GM19468 (cell line): ENCODE results near the gene PHF14.

Source experiments
- ATAC-seq: cut with Tn5 transposase; IDR thresholded peaks from one replicate; pipeline ENCODE4 v1.9.1; 2021; ENCODE audit warnings: mild to moderate bottlenecking, moderate library complexity, moderate number of reproducible peaks; ENCODE audit not compliant: unreplicated experiment; ENCODE audit errors: extremely low read depth

PHF14 gene

DNA sequence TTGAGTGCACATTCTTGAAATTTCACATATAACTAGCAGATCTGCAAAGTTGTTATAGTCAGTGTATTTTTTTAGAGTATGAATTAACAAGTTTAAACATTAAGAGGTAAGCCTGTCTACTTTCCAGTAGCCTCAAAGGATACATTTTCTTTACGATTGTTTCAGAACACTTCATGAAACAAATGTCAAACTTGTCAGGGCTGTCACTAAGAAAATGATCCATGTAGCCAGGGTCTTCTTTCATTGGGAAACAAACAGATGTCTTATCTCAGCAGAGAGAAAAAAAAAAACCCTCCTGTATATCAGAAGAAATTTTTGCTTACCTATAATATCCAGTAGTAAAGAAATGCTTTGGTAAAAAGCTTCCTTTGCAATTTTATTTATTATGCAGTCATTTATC is 192.4 kb downstream of the PHF14 start:
- ATAC-seq, result no peak

DNA sequence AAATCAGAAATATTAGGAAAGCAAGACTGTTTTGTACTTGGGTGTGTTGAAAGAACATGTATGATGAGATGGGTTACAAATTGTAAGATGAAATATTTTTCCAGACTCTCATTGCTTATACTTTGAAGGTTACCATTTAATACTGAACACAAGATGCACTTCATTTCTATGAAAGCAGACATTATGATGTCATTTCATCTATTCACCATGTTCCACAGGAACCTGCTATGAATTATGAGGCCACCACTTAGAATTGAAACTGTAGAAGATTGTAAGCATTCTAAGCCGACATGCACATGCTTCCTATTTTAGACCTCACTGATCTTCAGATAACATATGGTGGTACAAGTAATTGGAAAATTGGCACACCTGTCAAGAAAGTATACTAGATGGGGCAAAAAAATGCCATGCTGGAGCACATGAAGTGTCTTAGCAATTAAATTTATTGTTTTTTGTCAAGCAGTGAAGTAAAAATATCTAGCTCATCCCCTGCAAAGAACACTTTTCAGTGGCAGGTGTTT is 195.0 kb downstream of the PHF14 start:
- ATAC-seq, result no peak

DNA sequence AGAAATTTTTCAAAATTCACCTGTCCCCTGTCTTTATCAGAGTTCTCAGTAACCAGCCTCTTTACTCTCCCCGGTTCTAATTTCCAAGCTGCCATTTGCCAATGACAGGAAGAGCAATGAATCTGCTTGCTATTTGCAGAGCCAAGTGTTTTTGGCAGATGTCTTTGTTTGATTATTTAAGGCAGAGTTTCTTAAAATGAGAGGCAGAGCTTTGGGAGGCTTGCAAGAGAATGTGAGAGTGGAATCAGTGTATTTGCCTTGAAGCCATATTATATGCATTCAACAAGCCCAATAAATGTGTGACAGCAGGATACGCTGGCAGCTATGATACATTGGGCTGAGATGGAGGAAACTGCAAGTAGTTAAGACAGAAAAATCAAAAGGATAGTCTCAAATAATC is 196.5 kb downstream of the PHF14 start:
- ATAC-seq, result no peak

DNA sequence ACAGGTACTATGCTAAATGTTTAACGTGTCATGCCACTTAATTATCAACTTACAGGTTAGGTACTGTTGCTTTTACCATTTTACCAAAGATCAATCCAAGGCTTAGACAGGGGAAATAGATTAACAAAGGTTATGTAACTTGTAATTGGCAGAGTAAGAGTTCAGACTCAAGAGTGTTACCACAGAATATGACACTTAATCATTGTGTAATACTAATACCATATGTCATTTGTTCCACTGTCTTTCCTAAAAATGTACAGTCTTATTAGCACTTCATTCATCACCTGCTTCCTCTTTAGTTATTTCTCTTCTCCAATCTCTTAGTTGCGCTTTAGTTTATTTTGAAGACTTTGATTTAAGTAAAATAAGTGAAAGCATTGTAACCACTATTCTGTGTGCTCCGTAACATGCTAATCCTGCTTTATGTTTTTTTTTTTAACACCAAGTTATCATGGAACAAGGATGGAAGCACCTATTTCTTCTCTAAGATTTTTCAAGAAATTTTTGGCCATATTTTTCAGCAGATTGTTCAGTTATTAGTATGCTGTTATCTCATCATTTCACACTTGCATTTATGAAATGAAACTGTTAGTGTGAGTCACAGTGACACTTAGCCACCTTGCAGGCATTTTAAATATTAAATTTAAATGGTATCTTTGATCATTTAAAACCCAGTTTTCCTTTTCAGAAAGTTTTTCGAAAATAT is 197.3 kb downstream of the PHF14 start:
- no peak for ATAC-seq

DNA sequence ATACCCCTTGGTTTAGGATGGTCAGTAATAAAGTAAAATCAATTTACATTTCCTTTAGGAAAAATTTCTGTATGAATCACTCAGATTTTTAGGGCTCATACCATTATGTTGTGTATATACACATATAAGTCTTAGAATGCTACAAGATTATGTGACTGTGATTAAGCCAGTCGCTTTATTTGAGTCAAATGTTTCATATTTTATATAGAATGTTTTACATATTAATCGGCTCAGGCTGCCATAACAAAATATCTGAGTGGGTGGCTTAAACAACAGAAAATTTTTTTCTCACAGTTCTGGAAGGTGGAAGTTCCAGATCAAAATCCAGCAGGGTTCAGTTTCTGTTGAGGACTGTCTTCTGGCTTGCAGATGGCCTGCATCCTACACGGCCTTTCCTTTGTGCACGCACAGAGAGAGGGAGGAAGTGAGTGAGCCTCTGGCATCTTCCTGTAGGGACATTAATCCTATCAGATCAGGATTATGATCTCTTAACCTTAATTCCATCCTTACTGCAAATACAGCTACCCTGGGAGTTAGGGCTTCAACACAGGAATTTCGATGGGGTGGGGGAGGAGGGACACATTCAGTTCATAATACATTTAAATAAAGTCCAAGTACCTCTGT is 198.0 kb downstream of the PHF14 start:
- no peak for ATAC-seq

DNA sequence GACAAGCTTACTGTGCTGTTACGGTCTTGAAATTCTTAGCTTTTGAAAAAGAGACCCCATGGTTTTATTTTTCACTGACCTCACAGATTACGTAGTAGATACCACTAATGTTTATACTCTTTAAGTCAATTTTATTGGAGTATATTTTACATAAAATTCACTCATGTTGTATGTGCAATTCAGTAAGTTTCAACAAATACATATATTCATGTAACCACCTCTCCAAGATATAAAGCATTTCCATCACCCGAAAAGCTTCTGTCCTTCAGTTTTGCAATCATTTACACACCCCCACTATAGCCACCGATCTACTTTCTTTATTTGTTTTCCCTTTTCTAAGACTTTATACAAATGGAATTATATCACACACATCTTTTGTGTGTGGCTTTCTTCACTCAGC is 199.2 kb downstream of the PHF14 start:
- no peak for ATAC-seq

DNA sequence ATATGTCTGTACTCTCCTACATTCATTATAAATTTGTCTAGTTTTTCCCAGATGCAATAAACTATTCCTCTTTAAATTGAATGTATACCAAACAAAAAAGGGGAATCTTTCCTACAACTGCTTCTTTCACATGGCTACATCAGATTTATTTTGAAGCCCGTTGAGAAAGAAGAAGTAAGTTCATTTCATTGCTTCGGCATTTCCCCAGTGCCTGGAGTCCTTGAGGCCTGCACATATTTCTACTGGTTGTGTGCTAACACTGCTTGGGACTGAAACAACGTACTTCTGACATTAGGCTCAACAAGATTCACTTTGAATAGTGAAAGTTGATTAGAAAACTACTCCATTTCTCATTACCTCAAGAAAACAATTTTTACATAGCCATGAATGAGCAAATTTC is 201.7 kb downstream of the PHF14 start:
- no peak for ATAC-seq

DNA sequence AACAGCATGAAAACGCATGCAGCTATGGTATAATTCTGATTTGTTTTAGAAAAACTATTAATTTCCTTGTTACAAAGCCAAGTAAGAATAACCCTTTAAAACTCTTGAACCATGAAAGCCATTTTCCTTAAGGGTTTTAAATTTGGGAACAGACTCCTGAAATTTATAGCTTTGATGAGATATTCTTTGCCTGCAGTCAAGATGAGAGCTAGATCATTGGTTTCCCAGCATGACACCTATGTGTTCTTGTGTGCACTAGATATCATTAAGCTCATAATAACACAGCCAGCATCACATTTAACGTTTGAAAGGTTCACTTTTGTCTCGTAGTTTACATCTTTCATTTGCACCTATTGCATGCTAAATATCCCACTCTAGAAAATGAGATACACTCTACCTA is 202.2 kb downstream of the PHF14 start:
- no peak for ATAC-seq

DNA sequence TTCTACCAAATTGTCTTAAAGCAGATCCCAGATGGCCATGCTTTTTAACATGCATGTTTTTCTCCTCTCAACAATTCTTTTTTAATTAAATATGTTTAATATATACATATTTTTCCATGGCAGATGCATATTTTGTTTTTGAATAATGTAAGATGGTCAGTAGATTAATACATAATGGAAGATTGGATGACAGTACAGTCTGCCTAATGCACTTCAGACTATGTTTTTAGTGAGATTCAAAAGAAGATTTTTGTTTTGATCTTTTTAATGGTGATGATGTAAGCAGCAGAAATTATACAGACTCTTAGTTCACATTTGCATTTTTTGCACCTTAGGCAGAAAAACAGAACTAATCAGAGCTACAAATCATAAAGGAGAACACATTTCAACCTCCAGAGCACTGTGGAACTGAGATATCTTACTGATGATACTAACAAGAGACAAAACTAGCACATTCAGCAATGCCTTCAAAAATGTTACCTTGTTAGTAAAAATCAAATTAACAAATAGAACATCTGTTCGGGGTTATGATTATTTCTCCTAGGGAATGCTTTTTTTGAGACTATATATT is 203.4 kb downstream of the PHF14 start:
- no peak for ATAC-seq

DNA sequence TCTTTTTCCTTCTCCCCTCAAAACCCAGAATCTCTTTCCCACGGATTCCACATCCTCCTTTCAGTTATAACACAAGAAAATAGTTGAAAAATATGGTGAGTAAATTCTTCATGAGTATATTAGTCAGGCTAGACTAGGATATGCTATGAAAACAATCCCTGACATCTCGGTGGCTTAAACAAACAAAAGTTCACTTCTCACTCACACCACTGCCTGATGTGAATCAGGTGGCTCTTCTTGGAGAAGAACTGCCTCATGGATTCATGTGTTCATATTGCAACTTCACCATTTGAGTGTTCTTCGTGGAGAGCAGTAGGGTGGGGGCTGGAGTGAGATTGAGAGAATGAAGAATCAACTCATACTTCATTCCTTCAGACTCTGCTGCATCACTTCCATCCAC is 204.1 kb downstream of the PHF14 start:
- no peak for ATAC-seq

DNA sequence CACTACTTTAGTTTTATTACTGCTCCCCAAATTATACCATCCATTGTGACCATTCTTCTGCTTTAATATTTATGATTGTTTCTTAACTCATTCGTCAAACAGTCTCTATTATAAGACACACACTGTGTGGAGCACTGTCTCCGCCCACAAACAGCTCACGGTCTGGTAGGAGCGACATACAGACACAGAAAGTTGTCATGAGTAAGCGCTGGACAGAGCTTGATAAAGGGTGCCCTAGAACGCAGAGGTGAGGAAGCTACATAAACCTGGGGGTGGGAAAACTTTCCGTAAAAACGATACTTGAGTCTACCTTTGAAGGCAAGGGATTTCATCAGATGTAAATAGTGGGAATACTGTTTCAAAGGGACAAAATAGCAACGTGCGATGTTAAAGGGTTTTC is 207.9 kb downstream of the PHF14 start:
- ATAC-seq, result no peak

DNA sequence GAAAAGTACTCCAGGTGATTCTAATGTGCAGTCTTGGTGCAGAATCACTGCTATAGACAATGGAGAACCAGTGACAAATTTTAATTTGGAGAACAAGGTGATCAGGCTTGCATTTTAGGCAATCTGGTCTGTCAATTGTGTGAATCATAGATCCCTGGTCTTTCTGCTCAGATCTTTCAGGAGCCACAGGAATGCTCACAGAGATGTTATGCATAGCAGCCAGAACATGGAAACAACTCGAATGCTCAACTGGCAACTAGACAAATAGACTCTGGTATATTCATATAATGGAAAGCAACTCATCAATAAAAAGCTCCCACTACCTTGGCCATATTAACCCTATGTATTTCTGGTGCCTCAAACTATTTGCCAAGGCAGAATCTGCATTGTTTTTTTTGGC is 209.1 kb downstream of the PHF14 start:
- no peak for ATAC-seq

DNA sequence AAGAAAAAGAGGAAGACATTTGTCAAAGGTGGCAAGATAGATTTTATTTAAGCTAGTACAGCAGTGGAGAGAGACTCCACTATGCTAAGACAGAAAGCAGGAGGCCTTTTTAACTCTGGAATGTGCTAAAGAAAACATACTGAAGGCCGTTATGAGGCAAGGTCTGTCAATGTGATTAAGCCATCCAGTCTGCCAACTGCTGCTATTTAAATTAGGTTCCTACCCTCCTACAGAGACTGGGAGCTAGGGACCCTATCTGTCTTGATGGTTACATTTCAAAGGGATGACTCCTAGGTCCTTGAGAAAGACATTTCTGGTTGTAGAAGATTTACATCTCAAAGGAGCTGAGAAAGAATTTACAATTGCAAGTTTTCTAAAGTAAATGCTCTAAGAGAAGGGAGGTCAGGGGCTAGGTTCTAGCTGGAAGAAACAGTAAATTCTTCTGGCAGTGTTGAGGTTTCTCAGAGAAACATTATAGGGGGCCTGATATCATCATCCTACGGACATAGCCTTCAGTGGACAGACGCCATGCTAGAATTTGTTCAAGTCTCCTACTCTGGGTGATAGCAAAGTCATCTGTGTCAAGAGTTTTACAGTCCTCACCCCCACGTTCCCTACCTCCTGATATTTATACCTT is 211.6 kb downstream of the PHF14 start:
- ATAC-seq, result no peak

DNA sequence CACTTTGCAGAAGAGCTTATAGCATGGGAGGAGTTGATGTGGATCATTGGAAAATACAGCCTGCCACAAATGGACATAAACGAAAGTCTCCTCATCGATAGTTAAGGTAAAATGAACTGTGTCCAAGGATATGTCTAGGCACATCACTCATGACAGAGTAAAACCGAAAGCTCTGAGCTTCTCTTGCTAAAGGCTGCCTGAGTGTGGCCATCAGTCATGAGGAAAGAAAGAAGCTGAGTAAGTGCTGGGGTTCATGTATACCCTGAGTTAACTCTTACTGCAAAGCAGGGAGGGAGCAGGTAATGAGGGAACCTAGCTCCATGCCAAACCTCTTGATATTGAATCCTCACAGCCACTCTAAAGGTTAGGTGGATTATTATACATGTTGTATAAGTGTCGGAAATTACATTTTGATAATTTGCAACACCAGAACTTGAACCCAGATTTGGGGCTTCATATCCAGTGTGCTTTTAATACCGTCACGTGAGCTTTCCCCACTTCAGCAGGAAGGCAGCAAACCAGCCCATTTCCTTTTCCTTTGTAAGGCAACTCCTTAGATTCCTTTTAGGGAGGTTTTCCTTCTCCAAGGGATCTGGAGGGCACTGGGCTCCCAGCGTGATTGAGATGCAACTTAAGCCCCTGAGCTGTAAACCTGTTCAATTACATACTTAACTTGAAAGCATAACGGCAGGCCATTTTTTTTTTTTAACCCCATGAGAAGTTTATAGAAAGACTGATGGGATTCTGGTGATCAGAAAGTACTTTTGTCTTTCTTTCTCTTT is 215.0 kb downstream of the PHF14 start:
- no peak for ATAC-seq

DNA sequence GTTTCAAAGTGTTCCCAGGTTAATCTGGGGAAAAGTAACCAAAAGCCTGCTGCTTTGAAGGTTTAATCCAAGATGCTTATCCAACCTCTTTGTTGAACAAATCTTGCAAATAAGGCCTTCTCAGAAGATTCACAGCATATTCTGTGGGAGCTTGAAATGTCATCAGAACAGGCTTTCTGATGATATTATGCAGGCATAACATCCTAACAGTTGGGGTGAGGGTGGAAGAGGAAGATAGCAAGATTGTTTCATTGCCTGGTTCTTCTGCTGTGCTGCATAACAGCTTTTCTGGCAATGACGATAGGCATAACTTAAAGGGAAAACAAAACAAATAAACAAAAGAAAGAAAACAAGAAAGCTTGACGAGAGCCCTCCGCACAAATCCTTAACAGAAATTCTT is 217.4 kb downstream of the PHF14 start:
- ATAC-seq, result no peak

DNA sequence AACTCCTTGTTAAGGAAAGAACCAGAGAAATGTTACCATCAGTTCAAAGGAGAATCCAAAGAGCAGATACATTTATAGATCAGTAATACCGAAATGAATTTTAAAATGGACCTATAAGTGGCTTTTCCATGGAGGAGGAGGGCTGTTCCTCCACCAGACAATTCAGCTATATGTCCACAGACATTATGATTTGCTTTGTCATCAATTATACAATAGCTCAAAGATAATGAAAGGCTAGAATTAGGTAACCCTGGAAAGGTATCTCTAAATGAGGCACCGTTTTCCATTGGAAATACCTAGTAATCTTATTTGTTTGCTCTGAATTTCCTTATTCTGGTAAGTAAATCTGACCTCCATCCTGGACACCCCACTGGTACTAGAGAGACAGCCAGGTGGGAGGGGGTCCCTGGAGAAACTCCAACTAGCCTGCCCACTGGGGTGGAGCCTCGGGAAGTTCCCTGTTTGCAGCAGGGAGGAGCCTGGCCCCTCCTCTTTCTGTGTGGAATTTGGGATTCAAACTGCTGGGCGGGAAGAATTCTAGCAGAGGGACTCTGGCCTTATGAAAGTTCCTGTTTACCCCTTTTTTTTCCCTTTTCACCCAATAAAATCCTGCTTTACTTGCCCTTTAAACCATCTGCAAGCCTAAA is 218.0 kb downstream of the PHF14 start:
- no peak for ATAC-seq

DNA sequence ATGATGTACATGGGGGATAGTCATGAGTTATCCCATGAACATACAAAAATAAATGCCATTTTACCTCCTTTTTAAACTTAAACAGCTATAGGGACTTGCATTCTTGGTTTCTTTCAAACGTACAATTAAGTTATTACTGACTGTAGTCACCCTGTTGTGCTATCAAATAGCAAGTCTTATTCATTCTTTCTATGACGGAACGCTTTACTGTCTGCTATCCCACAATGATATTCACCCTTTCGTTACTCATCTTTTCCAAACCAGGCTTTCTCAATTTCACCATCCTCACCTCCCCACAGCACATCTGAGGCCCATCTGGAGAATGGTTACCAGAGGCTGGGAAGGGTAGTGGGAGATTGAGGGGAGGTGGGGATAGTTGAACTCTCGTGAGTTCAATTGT is 218.8 kb downstream of the PHF14 start:
- no peak for ATAC-seq

DNA sequence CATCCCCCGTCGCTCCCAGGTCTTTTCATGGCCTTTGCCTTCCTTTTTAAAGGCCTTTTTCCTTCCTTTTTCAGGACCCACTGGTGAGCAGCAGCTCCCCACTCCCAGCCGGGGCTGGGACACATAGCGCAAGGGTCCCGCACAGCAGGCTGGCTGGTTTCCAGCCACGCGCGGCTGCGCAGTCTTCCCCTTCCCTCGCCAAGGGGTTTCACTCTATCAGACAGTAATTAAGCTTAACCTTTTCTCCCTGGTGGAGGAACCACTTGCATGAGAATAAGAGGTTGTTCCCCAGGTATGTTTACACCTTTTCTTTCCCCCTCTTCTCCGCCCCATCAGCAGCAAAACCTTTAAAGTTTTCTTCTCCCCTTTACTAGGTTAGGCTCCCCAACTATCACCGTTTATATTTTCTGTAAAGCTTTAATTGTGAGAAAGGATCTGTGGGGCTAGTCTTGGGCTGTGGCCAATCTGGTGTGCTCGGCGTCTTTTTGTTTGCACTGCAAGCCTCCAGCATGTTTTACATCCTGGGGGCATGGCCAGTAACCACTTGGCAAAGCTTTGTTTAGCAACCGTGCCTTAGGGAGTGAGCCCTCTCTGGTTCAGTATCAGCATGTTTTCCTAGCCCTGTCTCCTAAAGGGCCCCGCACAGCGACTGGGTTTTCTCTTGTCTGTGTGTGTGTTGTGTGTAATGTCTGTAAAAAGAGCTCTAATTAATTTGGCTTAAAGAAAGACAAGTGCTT is 219.6 kb downstream of the PHF14 start:
- no peak for ATAC-seq

DNA sequence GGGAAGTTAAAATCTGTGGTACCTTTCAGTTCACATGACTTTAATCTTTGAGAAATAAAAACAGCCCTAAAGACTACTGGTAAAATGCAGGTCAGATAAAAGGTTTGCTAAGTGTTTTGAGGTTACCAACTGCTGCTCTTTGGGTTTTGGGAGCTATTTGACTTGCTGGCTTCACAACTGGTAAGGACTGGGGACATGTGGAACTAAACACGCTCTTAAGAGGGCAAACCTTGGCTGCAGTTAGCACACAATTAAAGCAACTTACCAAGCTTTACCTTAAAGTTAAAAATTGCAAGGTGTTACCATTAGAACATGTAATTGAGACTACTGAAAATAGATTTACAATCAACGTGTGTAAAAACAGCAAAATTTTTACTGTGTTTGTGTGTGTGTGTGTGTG is 220.2 kb downstream of the PHF14 start:
- no peak for ATAC-seq
